Epithelial cell of prostate (primary cell): ENCODE results near the gene ABCA2.

Experiments used
- DNase-seq: peaks from one replicate; pipeline ENCODE4 v3.0.0-alpha.2; 2011; ENCODE audit warnings: low read depth, low spot score
- H3K27ac ChIP-seq: fragments of 450-650 bp; 2 replicates; pipeline ENCODE4 v1.5.1; 2017; ENCODE audit warnings: mild to moderate bottlenecking

The ABCA2 gene

DNA sequence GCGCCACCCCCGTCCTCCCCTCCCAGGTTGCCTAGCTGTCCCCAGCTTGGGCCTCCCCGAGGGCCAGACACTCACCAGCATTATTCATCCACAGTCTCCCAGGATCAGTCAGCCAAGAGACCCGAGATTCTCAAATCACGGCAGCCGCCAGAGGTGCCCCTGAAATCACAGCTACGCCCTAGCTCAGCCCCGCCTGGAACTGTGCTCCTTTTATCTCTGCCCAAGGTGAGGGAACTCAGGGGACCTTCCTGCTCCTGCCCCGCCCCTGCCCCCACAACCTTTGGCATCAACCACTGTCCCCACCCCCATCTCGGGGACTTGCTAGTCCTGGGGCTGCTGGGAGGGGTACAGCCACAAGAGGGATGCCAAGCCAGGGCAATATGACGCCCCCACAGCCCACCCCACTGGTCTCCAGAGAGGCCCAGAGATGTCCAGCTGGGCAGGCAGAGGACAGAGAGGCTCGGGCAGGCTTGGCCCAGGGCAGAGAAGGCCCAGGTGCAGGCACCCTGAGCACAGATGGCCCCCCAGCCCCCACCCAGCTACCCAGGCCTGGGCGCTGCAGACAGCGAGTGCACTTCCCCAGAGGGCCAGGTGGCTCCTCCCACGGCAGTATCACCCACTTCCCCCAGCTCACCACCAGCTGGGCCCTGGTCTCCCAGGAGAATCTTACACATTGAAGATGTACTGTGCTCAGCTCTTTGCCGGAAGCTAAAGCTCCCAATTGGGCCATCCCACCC is 4.0 kb upstream of the ABCA2 start, which contains the start of gene FUT7:
Gene FUT7, minus strand, starts transcription at position 185 of the 737 bp plus-strand sequence. Its CDS starts 97 bp downstream, at position 88.
- DNase-seq = no peak
- H3K27ac ChIP-seq = no peak within 1 kb of the TSS

DNA sequence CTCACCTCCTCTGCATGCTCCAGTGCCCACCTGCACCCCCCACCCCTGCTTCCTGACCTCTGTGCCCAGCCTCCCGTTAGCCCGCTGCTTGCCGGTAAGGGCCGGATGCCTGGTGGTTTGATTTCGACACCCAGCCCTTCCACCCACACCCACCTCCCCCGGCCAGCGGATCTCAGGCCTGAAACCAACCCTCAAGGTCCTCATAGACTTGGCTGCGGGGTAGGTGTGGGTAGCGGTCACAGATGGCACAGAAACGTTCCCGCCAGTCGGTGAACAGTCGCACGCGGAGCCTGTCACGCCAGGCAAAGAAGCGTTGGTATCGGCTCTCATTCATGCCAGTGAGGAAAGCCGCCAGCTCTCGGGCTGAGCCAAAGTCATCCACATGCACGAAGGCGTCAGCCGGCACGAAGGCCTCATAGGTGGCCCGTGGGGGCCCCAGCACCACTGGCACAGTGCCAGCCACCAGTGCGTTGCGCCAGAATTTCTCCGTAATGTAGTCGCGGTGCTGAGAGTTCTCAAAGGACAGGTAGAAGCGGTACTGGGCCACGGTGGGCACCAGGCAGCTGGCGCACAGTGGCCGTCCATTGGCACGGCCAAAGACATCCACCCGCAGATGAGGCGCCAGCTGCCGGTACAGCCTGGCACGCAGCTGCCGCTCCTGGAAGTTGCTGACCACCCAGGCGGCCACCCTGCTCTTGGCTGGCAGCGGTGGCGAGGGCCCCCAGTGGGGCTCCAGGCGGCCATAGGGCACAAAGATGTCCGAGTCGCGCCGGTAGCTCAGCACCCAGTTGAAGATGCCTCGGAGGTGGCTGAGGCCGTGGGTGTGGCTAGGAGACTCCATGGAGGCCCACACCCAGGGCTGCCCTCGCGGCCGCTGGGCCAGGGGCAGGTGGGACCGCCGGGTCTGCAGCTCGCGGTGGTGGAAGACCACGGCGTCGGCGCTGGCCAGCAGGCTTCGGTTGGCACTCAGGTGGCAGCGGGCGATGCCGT is 2.8 kb upstream of the ABCA2 start:
- H3K27ac ChIP-seq = no peak overlapping the region
- no peak for DNase-seq

DNA sequence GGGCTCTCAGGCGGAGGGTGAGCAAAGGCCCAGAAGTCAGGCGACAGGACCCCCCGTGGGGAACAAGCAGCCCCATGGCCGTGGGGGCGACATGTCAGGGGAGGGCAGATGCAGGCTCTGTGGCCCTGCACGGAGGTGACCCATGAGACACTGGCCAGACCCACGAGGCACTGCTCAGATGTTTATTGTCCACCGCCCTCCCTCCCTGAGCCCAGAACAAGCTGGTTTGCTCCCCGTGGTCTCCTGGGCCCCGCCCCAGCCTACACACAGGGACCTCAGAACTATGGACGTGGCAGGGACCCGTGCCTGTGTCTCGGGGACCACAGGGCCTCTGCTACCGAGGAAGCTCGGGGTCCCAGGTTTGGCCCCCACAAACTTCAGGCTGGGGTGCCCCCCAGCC is 2.0 kb upstream of the ABCA2 start:
- no peak for DNase-seq
- no peak overlapping the region for H3K27ac ChIP-seq

DNA sequence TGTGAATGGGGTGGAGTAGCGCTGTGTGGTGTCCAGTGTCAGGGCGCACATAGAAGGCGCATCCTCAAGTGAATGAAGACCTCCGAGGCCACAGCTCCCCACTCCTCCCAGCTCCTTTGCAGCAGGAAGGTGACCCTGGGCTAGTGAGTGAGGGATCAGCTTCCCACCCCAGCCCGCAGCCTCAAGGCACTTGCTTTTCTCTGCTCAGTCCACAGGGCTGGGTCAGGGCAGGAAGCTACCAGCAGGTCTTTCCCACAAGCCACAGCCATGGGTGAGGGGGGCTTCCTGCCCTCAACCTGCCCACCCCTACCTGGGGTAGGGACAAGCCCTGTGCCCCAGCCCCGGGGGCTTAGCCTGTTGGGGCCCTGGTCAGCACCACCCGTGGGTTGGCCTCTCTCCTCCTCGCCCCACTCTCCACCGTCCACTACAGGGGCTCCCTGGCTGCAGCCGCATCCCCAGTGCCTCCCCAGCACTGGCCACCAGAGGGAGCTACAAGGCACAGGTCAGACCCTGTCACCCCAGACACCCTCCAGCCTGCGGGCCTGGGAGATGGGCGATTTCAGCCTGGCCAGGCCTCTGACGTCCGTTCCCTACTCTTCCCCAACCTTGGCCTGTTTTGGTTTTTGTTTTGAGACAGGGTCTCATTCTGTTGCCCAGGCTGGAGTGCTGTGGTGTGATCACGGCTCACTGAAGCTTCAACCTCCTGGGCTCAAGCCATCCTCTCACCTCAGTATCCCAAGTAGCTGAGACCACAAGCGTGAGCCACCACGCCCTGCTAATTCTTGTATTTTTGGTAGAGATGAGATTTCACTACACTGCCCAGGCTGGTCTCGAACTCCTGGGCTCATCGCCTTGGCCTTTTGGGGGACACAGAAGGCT is 1.3 kb upstream of the ABCA2 start:
- no peak for DNase-seq
- H3K27ac ChIP-seq = no peak overlapping the region

DNA sequence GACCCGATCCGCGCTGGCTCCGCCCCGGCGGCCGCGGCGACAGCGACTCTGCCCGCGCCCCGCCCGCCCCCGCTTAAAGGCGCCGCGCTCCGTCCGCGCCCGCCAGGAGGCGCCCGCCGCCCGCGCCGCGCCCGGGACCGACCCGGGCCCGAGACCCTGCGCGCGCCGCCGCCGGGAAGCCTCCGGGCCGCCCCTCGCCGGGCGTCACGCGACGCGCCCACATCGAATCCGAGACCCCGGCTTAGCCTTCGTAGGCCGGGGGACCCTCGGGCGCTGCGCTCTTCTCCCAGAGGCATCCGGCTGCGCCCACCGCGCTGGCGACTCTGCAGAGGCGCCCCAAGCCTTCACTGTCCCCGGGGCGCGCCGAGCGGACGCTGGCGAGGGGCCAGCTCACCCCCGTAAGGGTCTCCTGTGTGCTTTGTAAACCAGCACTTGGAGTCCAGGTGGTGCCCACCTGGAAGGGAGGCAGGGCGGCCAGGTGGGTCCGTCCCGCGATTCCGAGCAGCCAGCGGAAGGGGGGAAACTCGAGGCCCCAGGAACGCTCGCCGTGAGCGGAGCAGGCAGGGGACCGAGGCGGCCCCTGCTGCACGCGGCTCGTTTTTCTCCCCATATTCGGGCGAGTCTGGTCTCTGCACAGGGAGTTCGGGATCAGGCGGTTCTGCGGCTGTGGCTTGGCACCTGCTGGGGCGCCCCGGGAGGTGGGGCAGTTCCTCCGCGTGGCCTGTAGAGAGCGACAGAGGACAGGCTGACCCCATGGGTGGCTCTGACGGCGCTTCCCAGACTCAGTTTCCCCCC is 423 bp upstream of the ABCA2 start:
- DNase-seq = no peak
- no peak overlapping the region for H3K27ac ChIP-seq

DNA sequence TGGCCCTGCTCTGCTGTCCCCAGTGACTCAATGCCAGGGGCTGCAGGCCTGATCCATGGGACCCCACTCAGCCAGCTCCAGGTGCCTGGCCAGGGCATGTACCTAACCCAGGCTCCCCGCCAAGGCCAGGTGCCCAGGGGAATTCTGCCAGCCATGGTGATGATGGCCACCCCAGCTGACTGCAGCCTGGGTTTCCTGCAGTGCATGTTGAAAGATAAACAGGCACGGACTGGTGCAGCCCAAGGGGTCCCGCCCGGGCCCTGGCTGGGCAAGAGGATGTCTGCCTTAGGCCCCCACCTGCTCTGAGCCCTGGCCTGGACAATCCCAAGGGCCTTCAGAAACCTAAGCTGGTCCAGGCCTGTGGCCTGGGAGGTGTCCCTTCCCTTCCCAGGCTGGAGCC is 1.2 kb downstream of the ABCA2 start:
- no peak overlapping the region for H3K27ac ChIP-seq
- DNase-seq = no peak

DNA sequence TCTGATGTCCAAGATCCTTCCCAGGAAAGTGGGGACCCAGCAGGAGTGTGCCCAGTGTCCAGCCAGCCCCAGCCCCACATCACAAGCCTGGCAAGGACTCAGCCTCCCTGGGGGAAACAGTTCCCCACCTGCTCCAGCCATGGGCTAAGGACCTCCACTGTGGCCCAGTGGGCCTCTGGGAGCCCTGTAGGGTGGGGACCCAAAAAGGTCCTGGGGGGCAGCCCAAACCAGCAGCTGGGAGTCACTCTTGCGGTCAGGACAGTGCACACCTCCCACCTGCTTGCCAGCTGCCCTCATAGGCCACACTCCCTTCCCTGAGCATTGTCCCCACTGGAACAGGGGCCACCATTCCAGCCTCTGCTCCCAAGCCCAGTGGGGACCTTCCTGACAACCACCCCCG is 1.7 kb downstream of the ABCA2 start:
- H3K27ac ChIP-seq = no peak overlapping the region

DNA sequence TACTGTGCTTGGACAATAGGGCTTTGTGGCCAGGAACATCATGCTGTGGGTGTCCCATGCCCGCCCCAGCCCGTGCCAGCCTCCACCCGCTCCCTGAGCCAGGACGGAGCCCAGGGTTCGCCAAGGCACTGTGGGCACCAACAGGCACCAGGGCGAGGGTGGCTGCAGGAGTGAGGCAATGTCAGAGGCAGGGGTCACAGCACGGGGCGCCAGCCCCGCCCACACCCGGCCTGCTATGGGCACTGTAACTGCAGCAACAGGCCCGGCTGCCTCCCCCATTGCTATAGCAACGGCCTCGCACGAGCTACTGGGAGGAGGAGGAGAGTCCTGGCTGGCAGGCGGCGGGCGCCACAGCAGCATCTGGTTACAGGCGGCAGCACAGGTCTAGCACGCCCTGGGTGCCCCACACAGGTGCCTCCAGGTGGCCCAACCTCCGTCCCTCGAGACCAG is 2.5 kb downstream of the ABCA2 start:
- no peak for DNase-seq

More for the DNA sequence above, 1.7 kb downstream of the ABCA2 start:
- DNase-seq = no peak

DNA sequence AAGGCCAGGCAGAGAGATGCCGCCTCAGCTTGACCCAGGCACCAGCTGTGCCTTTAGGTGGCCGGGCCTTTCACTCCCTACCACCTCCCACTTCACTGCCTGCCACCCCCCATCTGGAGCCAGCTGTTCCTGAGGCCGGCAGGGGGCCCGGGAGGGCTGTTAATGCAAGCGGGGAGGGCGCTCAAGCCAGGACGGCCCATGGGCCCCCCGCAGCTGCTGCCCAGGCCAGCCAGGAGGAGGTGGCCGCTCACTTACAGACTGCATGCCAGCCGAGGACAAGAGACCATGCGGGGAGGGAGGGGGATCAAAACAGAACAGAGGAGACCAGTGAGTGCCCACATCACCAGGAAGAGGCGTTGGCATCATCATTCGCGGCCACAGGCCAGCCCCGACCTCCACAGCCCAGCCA is 4.5 kb downstream of the ABCA2 start:
- H3K27ac ChIP-seq = no peak overlapping the region
- DNase-seq = no peak

More for the DNA sequence above, 2.5 kb downstream of the ABCA2 start:
- no peak overlapping the region for H3K27ac ChIP-seq

DNA sequence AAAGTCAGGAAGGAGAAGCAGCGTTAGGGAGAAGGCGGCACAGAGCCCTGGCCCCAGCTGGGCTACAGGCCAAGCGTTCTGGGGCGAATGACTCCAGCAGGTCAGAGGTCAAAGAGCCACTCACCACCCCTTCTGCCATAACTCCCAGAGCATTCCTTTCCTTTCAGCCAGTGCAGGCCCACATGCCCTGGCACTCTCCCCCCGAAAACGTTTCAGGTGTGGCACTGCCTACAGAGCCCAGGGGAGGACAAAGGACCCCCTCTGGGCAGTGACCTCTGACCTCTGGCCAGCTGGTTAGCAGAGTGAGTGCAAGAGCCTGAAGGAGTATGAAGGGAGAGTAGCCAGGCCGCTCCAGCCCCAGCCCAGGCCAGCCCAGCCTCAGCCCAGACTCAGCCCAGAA is 4.9 kb downstream of the ABCA2 start:
- H3K27ac ChIP-seq = no peak overlapping the region
- no peak for DNase-seq

DNA sequence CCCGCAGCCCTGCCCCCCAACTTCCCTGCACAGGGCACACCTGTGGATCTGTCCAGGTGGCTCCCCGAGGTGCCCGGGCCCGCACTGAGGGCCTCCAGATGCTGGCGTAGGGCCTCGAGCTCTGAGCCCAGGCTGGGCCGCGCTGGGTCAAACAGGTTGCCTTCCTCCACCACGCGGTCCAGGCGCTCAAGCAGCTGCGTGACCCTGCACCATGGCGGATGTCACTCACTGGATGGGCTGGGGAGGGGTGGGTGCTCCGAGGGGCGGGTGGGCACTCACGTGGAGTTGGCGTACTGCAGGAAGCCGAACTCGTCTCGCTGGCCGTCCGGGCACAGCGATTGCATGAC is 5.4 kb downstream of the ABCA2 start:
- DNase-seq = no peak

DNA sequence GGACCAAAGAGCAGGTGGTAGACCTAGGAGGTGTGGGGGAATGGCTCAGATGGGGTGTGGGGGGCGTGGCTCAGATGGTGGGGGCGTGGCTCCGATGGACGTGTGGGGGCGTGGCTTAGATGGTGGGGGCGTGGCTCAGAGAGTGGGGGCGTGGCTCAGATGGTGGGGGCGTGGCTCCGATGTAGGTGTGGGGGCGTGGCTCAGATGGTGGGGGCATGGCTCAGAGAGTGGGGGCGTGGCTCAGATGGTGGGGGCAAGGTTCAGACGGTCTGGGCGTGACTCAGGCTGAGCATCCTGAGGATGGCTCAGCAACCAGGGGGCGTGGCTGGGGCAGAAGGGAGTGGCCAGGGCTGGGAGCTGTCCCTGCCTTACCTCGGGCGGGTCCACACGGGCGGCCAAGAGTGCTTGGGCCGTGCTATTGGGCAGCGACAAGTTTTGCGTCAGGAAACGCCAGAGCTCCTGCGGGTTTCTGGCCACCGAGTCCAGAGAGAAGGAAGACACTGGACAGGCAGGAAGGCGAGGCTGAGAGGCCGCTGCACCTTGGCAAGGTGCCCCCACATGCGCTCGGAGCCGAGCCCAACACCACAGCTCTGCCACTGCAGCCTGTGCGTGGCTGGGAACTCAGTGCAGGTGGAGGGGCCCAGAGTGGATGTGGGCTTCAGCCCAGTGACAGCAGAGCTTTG is 5.9 kb downstream of the ABCA2 start:
- peak; percentile 46 for DNase-seq
- H3K27ac ChIP-seq = no peak overlapping the region

More for the DNA sequence above, 5.4 kb downstream of the ABCA2 start:
- H3K27ac ChIP-seq = no peak overlapping the region

DNA sequence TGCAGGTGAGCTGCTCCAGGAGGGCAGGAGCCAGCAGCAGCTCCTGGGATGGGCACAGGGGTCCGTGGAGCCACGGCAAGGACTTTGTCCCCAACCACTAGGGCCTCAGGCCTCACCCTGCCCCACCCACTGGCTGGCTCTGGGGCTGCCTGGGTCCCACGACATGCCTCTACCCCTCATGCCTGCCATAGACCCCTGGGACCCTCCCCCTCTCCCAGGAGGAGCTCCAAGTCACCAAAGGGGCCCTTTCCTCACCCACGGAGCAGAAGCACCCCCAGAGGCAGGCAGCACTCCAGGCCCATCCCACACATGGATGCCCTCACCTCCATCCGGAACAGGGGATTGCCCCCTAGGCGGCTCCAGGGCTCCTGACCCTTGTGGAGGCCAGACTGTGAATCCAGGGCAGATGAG is 6.5 kb downstream of the ABCA2 start:
- no peak overlapping the region for H3K27ac ChIP-seq
- no peak for DNase-seq

DNA sequence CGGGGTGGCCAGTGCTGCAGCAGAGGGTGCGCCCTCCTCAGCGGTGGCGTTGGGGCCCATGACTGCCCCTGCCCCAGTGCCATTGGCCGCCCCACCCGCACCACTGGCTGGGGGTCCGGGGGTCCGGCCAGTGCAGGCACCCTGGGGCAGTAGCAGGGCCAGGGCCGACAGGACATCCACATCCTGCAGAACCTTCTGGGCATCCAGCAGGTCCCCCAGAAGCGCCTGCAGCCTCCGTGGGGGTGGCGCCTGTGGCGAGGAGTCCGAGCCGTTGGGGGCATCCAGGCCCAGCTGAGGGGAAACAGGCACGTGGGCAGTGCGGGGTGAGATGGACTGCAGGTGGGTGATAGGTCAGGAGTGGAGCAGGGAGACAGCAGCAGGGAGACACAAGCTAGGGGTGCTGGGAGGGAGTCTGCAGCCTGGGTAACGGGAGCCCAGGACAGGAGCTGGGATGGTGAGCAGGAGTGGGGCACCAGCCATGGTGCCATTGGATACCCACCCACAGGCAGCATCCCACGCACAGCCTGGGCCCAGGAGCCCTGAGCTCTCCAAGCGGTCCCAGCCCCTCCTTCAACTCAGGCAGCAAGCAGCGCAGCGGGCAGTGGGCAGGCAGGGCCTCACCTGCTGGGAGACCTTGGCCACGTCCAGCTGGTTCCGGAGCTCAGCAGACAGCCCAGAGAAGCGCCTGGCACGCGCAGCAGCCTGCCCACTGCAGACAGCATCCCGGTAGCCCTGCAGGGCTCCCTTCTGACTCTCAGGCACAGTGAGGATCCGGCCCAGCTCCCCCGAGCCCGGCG is 7.1 kb downstream of the ABCA2 start:
- no peak for DNase-seq
- no peak overlapping the region for H3K27ac ChIP-seq

DNA sequence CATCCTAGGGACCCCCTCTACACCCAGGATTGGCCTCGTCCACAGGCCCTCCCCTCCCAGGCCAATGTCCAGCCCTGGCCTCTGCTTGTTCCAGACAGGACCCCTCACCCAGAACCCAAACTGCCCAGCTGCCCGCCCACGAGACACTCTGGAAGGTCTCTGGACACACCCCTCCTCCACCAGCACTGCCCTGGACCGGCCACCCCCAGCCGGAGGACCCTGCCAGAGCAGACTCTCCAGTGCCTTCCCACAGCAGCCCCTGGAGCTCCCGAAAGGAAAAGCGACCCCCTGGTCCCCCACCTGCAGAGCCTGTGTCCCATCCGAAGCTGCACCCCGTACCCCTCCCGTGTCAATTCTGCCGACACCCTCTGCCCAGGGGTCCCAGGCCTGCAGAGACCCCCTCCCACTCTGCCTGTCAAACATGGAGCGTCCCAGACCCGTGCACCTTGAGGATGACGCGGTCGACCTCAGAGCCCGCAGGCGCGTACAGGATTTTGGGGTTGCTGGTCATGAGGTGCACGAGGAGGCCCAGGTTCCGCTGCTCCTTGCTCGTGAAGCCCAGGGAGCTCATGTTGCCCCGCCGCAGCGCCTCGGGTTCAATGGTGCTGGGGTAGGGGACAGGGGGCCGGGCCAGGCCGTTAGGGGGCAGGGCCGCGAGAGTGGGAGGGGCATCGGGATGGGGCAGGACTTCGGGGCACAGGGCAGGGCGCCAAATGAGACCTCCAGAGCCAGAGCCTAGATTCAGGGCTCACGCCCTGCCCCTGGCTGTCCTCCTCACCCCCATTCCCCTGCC is 8.0 kb downstream of the ABCA2 start:
- no peak overlapping the region for H3K27ac ChIP-seq
- no peak for DNase-seq

DNA sequence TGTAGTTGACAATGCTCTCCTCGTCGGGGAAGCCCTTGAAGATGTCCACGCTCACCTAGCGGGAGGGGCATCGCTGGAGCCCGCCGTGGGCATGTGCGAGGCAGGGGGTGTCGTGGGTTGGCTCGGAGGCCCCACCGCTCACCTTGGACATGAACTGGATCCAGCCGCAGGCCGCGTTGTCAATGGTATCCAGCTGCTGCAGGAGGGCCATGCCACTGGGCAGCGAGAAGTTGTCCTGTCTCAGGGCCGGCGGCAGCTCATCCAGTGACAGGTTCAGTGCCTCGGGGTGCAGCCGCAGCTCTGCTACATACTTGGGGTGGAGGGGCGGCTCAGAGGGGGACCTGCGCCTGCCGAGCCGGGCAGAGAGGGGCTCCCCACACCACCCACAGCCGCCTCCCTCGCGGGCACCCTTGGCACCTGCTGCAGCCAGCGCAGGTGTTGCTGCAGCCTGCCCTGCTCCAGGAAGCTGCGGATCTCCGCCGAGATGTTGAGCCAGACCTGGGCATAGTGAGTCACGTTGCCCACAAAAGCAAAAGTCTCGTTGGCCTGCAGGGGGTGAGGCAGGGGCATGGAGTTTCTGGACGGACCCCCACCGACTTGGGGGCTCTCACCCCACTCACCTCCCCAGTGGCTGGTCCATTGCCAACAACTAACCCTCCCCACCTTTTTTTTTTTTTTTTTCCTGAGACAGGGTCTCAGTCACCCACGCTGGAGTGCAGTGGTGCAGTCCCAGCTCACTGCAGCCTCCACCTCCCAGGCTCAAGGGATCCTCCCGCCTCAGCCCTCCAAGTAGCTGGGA is 9.1 kb downstream of the ABCA2 start:
- DNase-seq = no peak
- no peak overlapping the region for H3K27ac ChIP-seq
